ENCODE data around the gene NELFB. TPM values are rescaled to one million over a fixed set of nuclear protein-coding genes. Genes with fewer than 3 reads are reported as not detected.
A peak's percentile ranks its signal among the peaks of the same experiment; 100 is the strongest.

The NELFB gene
- total RNA-seq, 1 experiment from 2014 or later = 95.0 TPM

GRCh38 chr9:137302449-137303150 is 47.5 kb downstream of the NELFB start (continued):
- TF ChIP-seq, protein P1, sequence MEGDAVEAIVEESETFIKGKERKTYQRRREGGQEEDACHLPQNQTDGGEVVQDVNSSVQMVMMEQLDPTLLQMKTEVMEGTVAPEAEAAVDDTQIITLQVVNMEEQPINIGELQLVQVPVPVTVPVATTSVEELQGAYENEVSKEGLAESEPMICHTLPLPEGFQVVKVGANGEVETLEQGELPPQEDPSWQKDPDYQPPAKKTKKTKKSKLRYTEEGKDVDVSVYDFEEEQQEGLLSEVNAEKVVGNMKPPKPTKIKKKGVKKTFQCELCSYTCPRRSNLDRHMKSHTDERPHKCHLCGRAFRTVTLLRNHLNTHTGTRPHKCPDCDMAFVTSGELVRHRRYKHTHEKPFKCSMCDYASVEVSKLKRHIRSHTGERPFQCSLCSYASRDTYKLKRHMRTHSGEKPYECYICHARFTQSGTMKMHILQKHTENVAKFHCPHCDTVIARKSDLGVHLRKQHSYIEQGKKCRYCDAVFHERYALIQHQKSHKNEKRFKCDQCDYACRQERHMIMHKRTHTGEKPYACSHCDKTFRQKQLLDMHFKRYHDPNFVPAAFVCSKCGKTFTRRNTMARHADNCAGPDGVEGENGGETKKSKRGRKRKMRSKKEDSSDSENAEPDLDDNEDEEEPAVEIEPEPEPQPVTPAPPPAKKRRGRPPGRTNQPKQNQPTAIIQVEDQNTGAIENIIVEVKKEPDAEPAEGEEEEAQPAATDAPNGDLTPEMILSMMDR (IDR thresholded peaks at IDR 0.05) = peak; percentile 42; the same call in 1 of the 2 replicates
- TF ChIP-seq ZNF232 (CRISPR knock-in tag; IDR thresholded peaks at IDR 0.05) = no peak
- TF ChIP-seq NFYB (CRISPR knock-in tag; conservative IDR thresholded peaks at IDR 0.05; ENCODE audit: low read depth) = no peak
- TF ChIP-seq, protein P2, sequence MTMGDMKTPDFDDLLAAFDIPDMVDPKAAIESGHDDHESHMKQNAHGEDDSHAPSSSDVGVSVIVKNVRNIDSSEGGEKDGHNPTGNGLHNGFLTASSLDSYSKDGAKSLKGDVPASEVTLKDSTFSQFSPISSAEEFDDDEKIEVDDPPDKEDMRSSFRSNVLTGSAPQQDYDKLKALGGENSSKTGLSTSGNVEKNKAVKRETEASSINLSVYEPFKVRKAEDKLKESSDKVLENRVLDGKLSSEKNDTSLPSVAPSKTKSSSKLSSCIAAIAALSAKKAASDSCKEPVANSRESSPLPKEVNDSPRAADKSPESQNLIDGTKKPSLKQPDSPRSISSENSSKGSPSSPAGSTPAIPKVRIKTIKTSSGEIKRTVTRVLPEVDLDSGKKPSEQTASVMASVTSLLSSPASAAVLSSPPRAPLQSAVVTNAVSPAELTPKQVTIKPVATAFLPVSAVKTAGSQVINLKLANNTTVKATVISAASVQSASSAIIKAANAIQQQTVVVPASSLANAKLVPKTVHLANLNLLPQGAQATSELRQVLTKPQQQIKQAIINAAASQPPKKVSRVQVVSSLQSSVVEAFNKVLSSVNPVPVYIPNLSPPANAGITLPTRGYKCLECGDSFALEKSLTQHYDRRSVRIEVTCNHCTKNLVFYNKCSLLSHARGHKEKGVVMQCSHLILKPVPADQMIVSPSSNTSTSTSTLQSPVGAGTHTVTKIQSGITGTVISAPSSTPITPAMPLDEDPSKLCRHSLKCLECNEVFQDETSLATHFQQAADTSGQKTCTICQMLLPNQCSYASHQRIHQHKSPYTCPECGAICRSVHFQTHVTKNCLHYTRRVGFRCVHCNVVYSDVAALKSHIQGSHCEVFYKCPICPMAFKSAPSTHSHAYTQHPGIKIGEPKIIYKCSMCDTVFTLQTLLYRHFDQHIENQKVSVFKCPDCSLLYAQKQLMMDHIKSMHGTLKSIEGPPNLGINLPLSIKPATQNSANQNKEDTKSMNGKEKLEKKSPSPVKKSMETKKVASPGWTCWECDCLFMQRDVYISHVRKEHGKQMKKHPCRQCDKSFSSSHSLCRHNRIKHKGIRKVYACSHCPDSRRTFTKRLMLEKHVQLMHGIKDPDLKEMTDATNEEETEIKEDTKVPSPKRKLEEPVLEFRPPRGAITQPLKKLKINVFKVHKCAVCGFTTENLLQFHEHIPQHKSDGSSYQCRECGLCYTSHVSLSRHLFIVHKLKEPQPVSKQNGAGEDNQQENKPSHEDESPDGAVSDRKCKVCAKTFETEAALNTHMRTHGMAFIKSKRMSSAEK (CRISPR knock-in tag; IDR thresholded peaks at IDR 0.05; ENCODE audit: borderline replicate concordance) = no peak
- TF ChIP-seq ZBTB43 (CRISPR knock-in tag; IDR thresholded peaks at IDR 0.05) = no peak
- no peak for TF ChIP-seq HMGA2 (CRISPR knock-in tag; IDR thresholded peaks at IDR 0.05)
- TF ChIP-seq ELF4 (CRISPR knock-in tag; IDR thresholded peaks at IDR 0.05; ENCODE audit: low read depth) = no peak
- TF ChIP-seq ZNF423 (CRISPR knock-in tag; IDR thresholded peaks at IDR 0.05) = peak; percentile 73
- TF ChIP-seq FOXK1 (CRISPR knock-in tag; IDR thresholded peaks at IDR 0.05) = no peak
- no peak for TF ChIP-seq MXD4 (CRISPR knock-in tag; IDR thresholded peaks at IDR 0.05; ENCODE audit: borderline replicate concordance)
- 0 out of 2 replicates have a peak, but pooled peaks have one; percentile 15 for TF ChIP-seq TP53 (CRISPR knock-in tag; IDR thresholded peaks at IDR 0.05)
- TF ChIP-seq, protein P3, sequence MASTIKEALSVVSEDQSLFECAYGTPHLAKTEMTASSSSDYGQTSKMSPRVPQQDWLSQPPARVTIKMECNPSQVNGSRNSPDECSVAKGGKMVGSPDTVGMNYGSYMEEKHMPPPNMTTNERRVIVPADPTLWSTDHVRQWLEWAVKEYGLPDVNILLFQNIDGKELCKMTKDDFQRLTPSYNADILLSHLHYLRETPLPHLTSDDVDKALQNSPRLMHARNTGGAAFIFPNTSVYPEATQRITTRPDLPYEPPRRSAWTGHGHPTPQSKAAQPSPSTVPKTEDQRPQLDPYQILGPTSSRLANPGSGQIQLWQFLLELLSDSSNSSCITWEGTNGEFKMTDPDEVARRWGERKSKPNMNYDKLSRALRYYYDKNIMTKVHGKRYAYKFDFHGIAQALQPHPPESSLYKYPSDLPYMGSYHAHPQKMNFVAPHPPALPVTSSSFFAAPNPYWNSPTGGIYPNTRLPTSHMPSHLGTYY (CRISPR knock-in tag; IDR thresholded peaks at IDR 0.05) = no peak
- TF ChIP-seq, protein P4, sequence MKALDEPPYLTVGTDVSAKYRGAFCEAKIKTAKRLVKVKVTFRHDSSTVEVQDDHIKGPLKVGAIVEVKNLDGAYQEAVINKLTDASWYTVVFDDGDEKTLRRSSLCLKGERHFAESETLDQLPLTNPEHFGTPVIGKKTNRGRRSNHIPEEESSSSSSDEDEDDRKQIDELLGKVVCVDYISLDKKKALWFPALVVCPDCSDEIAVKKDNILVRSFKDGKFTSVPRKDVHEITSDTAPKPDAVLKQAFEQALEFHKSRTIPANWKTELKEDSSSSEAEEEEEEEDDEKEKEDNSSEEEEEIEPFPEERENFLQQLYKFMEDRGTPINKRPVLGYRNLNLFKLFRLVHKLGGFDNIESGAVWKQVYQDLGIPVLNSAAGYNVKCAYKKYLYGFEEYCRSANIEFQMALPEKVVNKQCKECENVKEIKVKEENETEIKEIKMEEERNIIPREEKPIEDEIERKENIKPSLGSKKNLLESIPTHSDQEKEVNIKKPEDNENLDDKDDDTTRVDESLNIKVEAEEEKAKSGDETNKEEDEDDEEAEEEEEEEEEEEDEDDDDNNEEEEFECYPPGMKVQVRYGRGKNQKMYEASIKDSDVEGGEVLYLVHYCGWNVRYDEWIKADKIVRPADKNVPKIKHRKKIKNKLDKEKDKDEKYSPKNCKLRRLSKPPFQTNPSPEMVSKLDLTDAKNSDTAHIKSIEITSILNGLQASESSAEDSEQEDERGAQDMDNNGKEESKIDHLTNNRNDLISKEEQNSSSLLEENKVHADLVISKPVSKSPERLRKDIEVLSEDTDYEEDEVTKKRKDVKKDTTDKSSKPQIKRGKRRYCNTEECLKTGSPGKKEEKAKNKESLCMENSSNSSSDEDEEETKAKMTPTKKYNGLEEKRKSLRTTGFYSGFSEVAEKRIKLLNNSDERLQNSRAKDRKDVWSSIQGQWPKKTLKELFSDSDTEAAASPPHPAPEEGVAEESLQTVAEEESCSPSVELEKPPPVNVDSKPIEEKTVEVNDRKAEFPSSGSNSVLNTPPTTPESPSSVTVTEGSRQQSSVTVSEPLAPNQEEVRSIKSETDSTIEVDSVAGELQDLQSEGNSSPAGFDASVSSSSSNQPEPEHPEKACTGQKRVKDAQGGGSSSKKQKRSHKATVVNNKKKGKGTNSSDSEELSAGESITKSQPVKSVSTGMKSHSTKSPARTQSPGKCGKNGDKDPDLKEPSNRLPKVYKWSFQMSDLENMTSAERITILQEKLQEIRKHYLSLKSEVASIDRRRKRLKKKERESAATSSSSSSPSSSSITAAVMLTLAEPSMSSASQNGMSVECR (CRISPR knock-in tag; IDR thresholded peaks at IDR 0.05; ENCODE audit: borderline replicate concordance) = 0 out of 2 replicates have a peak, but pooled peaks have one; percentile 24
- no peak for TF ChIP-seq ZNF138 (CRISPR knock-in tag; conservative IDR thresholded peaks at IDR 0.05)
- no peak for TF ChIP-seq TEAD4 (CRISPR knock-in tag; IDR thresholded peaks at IDR 0.05)

Measured in WTC11 (cell line).